ENCODE data around the gene GLP2R.

- TF ChIP-seq CTCF (IDR thresholded peaks at IDR 0.05; ENCODE audit: insufficient read depth, low read length, poor library complexity, severe bottlenecking): no peak
- TF ChIP-seq EZH2phosphoT487 (conservative IDR thresholded peaks at IDR 0.05; ENCODE audit: low read length): no peak
Measured at GRCh38 chr17:9883451-9883850, 57.7 kb downstream of the GLP2R start.
